SK-N-SH (cell line): Measurements from ENCODE around the gene KHNYN.
A peak's percentile ranks its signal among the peaks of the same experiment; 100 is the strongest.

Source experiments
- EP300 ChIP-seq, 2 experiments: IDR thresholded peaks; 2 replicates each; pipeline versions ENCODE4 v1.4.0 to v1.6.1; 2012; ENCODE audit warnings: borderline replicate concordance in 1 of 2, low read depth in 1 of 2, low read length in 1 of 2
- FOXJ3 ChIP-seq: sonication (generic); formaldehyde crosslinking; IDR thresholded peaks from 2 replicates; pipeline ENCODE4 v1.5.1; 2020; ENCODE audit warnings: mild to moderate bottlenecking, missing genetic modification reagents
- FOXM1 ChIP-seq: IDR thresholded peaks from 2 replicates; pipeline ENCODE4 v1.4.0; 2012; ENCODE audit warnings: low read depth, mild to moderate bottlenecking
- GABPA ChIP-seq: IDR thresholded peaks from 2 replicates; pipeline ENCODE4 v1.4.0; 2012; ENCODE audit warnings: low read depth, mild to moderate bottlenecking
- MXI1 ChIP-seq: IDR thresholded peaks from 2 replicates; pipeline ENCODE4 v1.6.1; 2012; ENCODE audit warnings: mild to moderate bottlenecking, low read depth, low read length, improper control_type of control experiment
- POLR2AphosphoS5 ChIP-seq: IDR thresholded peaks from 2 replicates; pipeline ENCODE4 v1.6.1; 2012; ENCODE audit warnings: low read depth, low read length
- RCOR1 ChIP-seq: fragments of 150-350 bp; IDR thresholded peaks from 2 replicates; pipeline ENCODE4 v1.6.1; 2017; ENCODE audit warnings: antibody characterized with exemption, low read length
- RFX5 ChIP-seq: IDR thresholded peaks from 2 replicates; pipeline ENCODE4 v1.6.1; 2012; ENCODE audit warnings: mild to moderate bottlenecking, improper control_type of control experiment, low read length
- SIN3A ChIP-seq: IDR thresholded peaks from 2 replicates; pipeline ENCODE4 v1.6.1; 2012; ENCODE audit warnings: low read depth, mild to moderate bottlenecking, low read length, moderate library complexity, borderline replicate concordance
- YY1 ChIP-seq: IDR thresholded peaks from 2 replicates; pipeline ENCODE4 v1.4.0; 2012; ENCODE audit warnings: low read depth, mild to moderate bottlenecking
- TF ChIP-seq, protein P1 (sequence below): fragments of 200-600 bp; sonication (generic); IDR thresholded peaks from 2 replicates; pipeline ENCODE4 v1.6.1; 2017; ENCODE audit warnings: antibody characterized with exemption, mild to moderate bottlenecking, moderate library complexity

DNA sequence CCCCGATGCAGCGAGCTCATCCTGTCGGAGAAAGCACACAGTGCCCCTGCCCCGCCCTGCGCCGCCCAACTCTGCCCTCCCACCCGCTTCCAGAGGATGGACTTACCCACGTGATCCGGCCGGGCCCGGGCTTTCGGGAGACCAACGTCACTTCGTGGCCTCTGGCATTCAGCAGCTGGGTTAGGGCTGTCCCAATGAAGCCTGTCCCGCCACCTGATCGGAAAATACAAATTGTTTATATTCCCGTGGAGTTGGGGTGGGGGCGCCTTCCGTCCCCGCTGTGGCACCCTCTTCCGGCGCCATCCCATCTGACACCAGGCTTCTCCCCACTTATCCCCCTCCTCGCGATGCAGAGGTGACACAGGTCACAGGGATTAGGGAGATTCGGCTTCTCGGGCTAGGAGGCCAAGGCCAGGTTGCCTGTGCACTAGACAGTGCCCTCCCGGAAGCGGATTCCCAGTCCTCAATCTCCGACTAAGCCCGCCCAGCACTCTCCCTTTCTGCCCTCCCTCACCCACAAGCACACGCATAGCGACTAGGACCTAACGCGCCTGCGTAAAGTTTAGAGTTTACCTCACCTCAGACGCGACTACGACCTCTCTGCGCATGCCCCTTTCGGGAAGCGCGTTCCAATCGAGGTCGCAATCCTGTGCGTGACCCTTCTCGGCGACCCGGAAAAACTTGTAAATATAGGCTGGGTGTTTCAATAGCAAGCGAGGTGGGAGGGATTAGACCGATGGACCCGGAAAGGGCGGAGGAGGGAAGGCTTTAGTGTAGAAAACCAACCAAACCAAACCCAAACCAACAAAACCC is 12.7 kb downstream of the KHNYN start, which contains the start of gene SDR39U1:
- TF ChIP-seq FOXM1 (no peak), YY1 (no peak), EP300 (IDR thresholded peaks at IDR 0.05; ENCODE audit: borderline replicate concordance in 1 of 2, low read depth in 1 of 2, low read length in 1 of 2) (no peak), FOXJ3 (CRISPR knock-in tag) (no peak), POLR2AphosphoS5 (peak; percentile 79), RFX5 (no peak), RCOR1 (no peak), MXI1 (peak; percentile 90), SIN3A (0 out of 2 replicates have a peak, but pooled peaks have one; percentile 20), GABPA (peak; percentile 93)
- TF ChIP-seq, protein P1, sequence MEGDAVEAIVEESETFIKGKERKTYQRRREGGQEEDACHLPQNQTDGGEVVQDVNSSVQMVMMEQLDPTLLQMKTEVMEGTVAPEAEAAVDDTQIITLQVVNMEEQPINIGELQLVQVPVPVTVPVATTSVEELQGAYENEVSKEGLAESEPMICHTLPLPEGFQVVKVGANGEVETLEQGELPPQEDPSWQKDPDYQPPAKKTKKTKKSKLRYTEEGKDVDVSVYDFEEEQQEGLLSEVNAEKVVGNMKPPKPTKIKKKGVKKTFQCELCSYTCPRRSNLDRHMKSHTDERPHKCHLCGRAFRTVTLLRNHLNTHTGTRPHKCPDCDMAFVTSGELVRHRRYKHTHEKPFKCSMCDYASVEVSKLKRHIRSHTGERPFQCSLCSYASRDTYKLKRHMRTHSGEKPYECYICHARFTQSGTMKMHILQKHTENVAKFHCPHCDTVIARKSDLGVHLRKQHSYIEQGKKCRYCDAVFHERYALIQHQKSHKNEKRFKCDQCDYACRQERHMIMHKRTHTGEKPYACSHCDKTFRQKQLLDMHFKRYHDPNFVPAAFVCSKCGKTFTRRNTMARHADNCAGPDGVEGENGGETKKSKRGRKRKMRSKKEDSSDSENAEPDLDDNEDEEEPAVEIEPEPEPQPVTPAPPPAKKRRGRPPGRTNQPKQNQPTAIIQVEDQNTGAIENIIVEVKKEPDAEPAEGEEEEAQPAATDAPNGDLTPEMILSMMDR, result no peak
